ENCODE results near the gene SPTBN4. TPM values are rescaled to one million over a fixed set of nuclear protein-coding genes. Genes with fewer than 3 reads are reported as not detected.

Gene SPTBN4
- total and polyA plus RNA-seq, 4 donors = 0.58 to 0.80 (median 0.72) TPM

- H3K4me1 ChIP-seq (ENCODE audit: control insufficient read depth in 5 of 5, insufficient read depth in 5 of 5, low read length in 5 of 5) = peaks cover 0 to 9% (median 0%) of the 10 kb centered on the region in 5 donors
- H3K27me3 ChIP-seq (ENCODE audit: control insufficient read depth in 3 of 3, insufficient read depth in 3 of 3, low read length in 2 of 3) = peaks cover 0 to 27% (median 12%) of the 10 kb centered on the region in 3 donors
- ATAC-seq (ENCODE audit: insufficient read depth, low FRiP score) (no peak), DNase-seq (no peak)
- 81 to 90% methylated on average over 10 of the region's 10 CpGs for WGBS, 2 donors
- H3K4me3 ChIP-seq = no peak overlapping the region
- no peak overlapping the region for H3K9ac ChIP-seq (ENCODE audit: insufficient read depth in 1 of 2, low read length in 2 of 2)
- H3K36me3 ChIP-seq (ENCODE audit: control insufficient read depth in 4 of 4, insufficient read depth in 4 of 4, low read length in 4 of 4) = no peaks in the 10 kb centered on the region
- TF ChIP-seq CTCF (IDR thresholded peaks at IDR 0.05; ENCODE audit: control extremely low read depth, extremely low read depth) = no peak
- H3K27ac ChIP-seq (ENCODE audit: low read depth in 1 of 2, low read length in 1 of 2) = no peak overlapping the region
- H3K9me3 ChIP-seq (ENCODE audit: control insufficient read depth in 4 of 4, insufficient read depth in 3 of 4, low read length in 3 of 4) = no peaks in the 10 kb centered on the region
These were observed 105.2 kb downstream of the SPTBN4 start for GRCh38 chr19:40571831-40572495.

- Histone ChIP-seq H3K4me1 (ENCODE audit: control insufficient read depth in 5 of 5, insufficient read depth in 5 of 5, low read length in 5 of 5) (peaks cover 0 to 9% (median 3%) of the 10 kb centered on the region in 5 donors), H3K36me3 (ENCODE audit: control insufficient read depth in 4 of 4, insufficient read depth in 4 of 4, low read length in 4 of 4) (peaks cover 0 to 7% (median under 1%) of the 10 kb centered on the region in 4 donors), H3K9ac (ENCODE audit: insufficient read depth in 1 of 2, low read length in 2 of 2) (no peak overlapping the region), H3K27me3 (ENCODE audit: control insufficient read depth in 3 of 3, insufficient read depth in 3 of 3, low read length in 2 of 3) (no peaks in the 10 kb centered on the region), H3K4me3 (no peak overlapping the region), H3K9me3 (ENCODE audit: control insufficient read depth in 4 of 4, insufficient read depth in 3 of 4, low read length in 3 of 4) (no peaks in the 10 kb centered on the region), H3K27ac (ENCODE audit: low read depth in 1 of 2, low read length in 1 of 2) (no peak overlapping the region)
- WGBS, 2 donors = 79 to 87% methylated on average over 18 of the region's 18 CpGs
- ATAC-seq (ENCODE audit: insufficient read depth, low FRiP score) (no peak), DNase-seq (no peak)
- no peak for TF ChIP-seq CTCF (IDR thresholded peaks at IDR 0.05; ENCODE audit: control extremely low read depth, extremely low read depth)
These were observed 108.5 kb downstream of the SPTBN4 start for GRCh38 chr19:40575326-40575725.

- peak in 1 of 3 donors; percentile 35 for DNase-seq
- H3K27ac ChIP-seq (ENCODE audit: low read depth in 1 of 2, low read length in 1 of 2) = no peak overlapping the region
- H3K36me3 ChIP-seq (ENCODE audit: control insufficient read depth in 4 of 4, insufficient read depth in 4 of 4, low read length in 4 of 4) = peaks cover 0 to 12% (median 4%) of the 10 kb centered on the region in 4 donors
- no peaks in the 10 kb centered on the region for H3K27me3 ChIP-seq (ENCODE audit: control insufficient read depth in 3 of 3, insufficient read depth in 3 of 3, low read length in 2 of 3)
- ATAC-seq (ENCODE audit: insufficient read depth, low FRiP score) = no peak
- H3K4me3 ChIP-seq = peak overlapping the region; percentile 82
- WGBS, 2 donors = 2 to 4% methylated on average over 22 of the region's 22 CpGs
- H3K4me1 ChIP-seq (ENCODE audit: control insufficient read depth in 5 of 5, insufficient read depth in 5 of 5, low read length in 5 of 5) = peaks cover 0 to 6% (median 3%) of the 10 kb centered on the region in 5 donors
- no peaks in the 10 kb centered on the region for H3K9me3 ChIP-seq (ENCODE audit: control insufficient read depth in 4 of 4, insufficient read depth in 3 of 4, low read length in 3 of 4)
- no peak overlapping the region for H3K9ac ChIP-seq (ENCODE audit: insufficient read depth in 1 of 2, low read length in 2 of 2)
- TF ChIP-seq CTCF (IDR thresholded peaks at IDR 0.05; ENCODE audit: control extremely low read depth, extremely low read depth) = no peak
These were observed 109.4 kb downstream of the SPTBN4 start for GRCh38 chr19:40576151-40576584.
